ENCODE measurements around the gene WASL. TPM values are rescaled to one million over a fixed set of nuclear protein-coding genes. Genes with fewer than 3 reads are reported as not detected.

Gene WASL
- total RNA-seq, 1 experiment from 2014 or later = 8.5 TPM

DNA sequence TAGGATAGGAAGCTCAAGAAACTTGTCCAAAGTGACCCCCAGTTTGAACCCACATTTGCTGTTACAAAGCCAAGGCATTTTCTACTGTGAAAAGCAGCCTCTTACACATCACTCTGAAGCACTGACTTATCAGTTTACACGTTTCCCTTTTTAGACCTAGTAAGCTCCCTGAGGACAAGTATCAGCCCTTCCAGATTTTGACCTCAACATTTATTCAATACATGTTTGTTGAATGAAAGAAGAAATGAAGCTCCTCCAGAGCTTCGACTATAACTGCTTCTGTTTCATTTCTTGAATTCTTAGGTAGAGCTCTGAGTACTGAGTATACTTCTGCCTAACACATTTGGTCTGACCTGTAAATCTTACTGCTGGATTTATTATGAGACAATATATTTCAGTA, 2.7 kb downstream of the WASL start:
- Histone ChIP-seq H3K9me3 (ENCODE audit: low read length) (no peaks in the 10 kb centered on the region), H3K4me3 (ENCODE audit: low read length) (peak overlapping the region; percentile 98), H3K4me1 (ENCODE audit: insufficient read depth, low read length) (peaks cover 29% of the 10 kb centered on the region), H3K9ac (ENCODE audit: low read length) (0 out of 2 replicates have a peak overlapping the region, but pooled peaks have one; percentile 95), H3K4me2 (ENCODE audit: low read length) (peak overlapping the region; percentile 80), H2AFZ (ENCODE audit: low read length) (no peak overlapping the region), H4K20me1 (ENCODE audit: low read length) (peaks cover 41% of the 10 kb centered on the region), H3F3A (ENCODE audit: low read length, unreplicated experiment) (no peaks in the 10 kb centered on the region), H3K9me2 (replicated peaks; ENCODE audit: low read length) (no peaks in the 10 kb centered on the region), H3K79me2 (ENCODE audit: low read length) (peaks cover 92% of the 10 kb centered on the region), H3K27ac (ENCODE audit: low read length) (no peak overlapping the region), H3K36me3 (ENCODE audit: low read depth, low read length) (no peaks in the 10 kb centered on the region), H3K27me3 (ENCODE audit: low read length) (no peaks in the 10 kb centered on the region)
- DNase-seq (no peak), ATAC-seq (no peak)
- TF ChIP-seq EZH2phosphoT487 (IDR thresholded peaks at IDR 0.05; ENCODE audit: borderline replicate concordance, low read length) = no peak
- TF ChIP-seq, protein P1, sequence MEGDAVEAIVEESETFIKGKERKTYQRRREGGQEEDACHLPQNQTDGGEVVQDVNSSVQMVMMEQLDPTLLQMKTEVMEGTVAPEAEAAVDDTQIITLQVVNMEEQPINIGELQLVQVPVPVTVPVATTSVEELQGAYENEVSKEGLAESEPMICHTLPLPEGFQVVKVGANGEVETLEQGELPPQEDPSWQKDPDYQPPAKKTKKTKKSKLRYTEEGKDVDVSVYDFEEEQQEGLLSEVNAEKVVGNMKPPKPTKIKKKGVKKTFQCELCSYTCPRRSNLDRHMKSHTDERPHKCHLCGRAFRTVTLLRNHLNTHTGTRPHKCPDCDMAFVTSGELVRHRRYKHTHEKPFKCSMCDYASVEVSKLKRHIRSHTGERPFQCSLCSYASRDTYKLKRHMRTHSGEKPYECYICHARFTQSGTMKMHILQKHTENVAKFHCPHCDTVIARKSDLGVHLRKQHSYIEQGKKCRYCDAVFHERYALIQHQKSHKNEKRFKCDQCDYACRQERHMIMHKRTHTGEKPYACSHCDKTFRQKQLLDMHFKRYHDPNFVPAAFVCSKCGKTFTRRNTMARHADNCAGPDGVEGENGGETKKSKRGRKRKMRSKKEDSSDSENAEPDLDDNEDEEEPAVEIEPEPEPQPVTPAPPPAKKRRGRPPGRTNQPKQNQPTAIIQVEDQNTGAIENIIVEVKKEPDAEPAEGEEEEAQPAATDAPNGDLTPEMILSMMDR (conservative IDR thresholded peaks at IDR 0.05; ENCODE audit: low read depth, low read length) = no peak
- TF ChIP-seq EZH2 (IDR thresholded peaks at IDR 0.05; ENCODE audit: low read length, unreplicated experiment) = no peak
- BruUV-seq (replicated peaks) = no TSS peak
- POLR2A ChIA-PET (ENCODE audit: unreplicated experiment) = interaction anchor here (0.5 kb wide), 1 partner anchor 24 kb away, joined by 10 read pairs; no protein-coding TSS in a partner anchor
- CTCF ChIA-PET = interaction anchor here (1.6 kb wide), 1 partner anchor 64 kb away, joined by 8 read pairs; no protein-coding TSS in a partner anchor
- intact Hi-C loops (cut with micrococcal nuclease) = loop anchor here (5.0 kb wide), 2 partner anchors 34 to 36 kb away; no protein-coding TSS in a partner anchor

DNA sequence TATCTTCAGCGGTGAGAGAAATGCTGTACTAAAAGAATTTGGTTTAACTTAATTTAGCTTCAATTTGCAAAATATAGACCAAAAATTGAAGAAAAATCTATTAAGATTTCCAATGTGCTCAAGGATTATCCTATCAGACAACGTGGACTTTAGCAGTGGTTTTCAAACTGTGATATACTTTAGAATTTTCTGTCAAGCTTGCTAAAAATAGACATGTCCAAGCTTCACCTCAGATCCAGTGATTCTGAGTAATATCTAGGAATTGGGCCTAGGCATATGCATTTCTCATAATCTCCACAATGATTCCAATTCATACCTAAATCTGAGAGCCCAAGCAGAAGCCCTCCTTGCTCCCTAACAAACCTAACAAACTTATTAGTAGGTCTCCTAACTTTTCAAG, 3.4 kb downstream of the WASL start:
- Histone ChIP-seq H3K9ac (ENCODE audit: low read length) (no peak overlapping the region), H3K9me3 (ENCODE audit: low read length) (no peaks in the 10 kb centered on the region), H3K27me3 (ENCODE audit: low read length) (no peaks in the 10 kb centered on the region), H3K9me2 (replicated peaks; ENCODE audit: low read length) (no peaks in the 10 kb centered on the region), H3K4me2 (ENCODE audit: low read length) (peak overlapping the region; percentile 80), H2AFZ (ENCODE audit: low read length) (no peak overlapping the region), H3K27ac (ENCODE audit: low read length) (no peak overlapping the region), H3K4me1 (ENCODE audit: insufficient read depth, low read length) (peaks cover 26% of the 10 kb centered on the region), H4K20me1 (ENCODE audit: low read length) (peaks cover 41% of the 10 kb centered on the region), H3K36me3 (ENCODE audit: low read depth, low read length) (no peaks in the 10 kb centered on the region), H3K4me3 (ENCODE audit: low read length) (peak overlapping the region; percentile 98; the same call in 1 of the 2 replicates), H3K79me2 (ENCODE audit: low read length) (peaks cover 92% of the 10 kb centered on the region), H3F3A (ENCODE audit: low read length, unreplicated experiment) (no peaks in the 10 kb centered on the region)
- intact Hi-C loops (cut with micrococcal nuclease) = loop anchor here (5.0 kb wide), 2 partner anchors 33 to 37 kb away; no protein-coding TSS in a partner anchor
- DNase-seq = no peak
- BruUV-seq (replicated peaks) = no TSS peak
- ChIA-PET CTCF (interaction anchor here (1.6 kb wide), 1 partner anchor 63 kb away, joined by 8 read pairs; no protein-coding TSS in a partner anchor), POLR2A (ENCODE audit: unreplicated experiment) (no interaction called here)
- TF ChIP-seq EZH2phosphoT487 (IDR thresholded peaks at IDR 0.05; ENCODE audit: borderline replicate concordance, low read length) = no peak
- TF ChIP-seq, protein P1 (conservative IDR thresholded peaks at IDR 0.05; ENCODE audit: low read depth, low read length) = no peak
- no peak for TF ChIP-seq EZH2 (IDR thresholded peaks at IDR 0.05; ENCODE audit: low read length, unreplicated experiment)
- no peak for ATAC-seq

DNA sequence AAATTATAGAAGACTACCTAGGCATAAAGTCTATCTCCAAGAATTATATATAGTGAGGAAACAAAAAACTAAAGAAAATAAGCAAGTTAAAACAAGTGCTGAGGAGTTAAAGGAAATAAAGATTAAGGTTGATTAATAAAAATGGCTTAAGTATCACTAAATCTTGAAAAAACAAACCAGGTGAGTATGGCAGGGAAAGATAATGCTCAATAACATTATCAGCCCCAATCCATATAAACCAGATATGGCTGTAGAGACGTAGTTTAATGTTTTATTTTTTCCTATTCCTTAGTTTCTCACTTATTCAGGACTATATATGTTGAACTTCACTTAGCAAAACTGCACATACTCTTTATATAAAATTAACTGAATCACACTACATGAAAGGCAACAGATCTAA, 4.4 kb downstream of the WASL start:
- peaks cover 92% of the 10 kb centered on the region for H3K79me2 ChIP-seq (ENCODE audit: low read length)
- H3K27ac ChIP-seq (ENCODE audit: low read length) = no peak overlapping the region
- H3F3A ChIP-seq (ENCODE audit: low read length, unreplicated experiment) = no peaks in the 10 kb centered on the region
- no peaks in the 10 kb centered on the region for H3K9me3 ChIP-seq (ENCODE audit: low read length)
- DNase-seq (no peak), ATAC-seq (no peak)
- no peak overlapping the region for H2AFZ ChIP-seq (ENCODE audit: low read length)
- H3K36me3 ChIP-seq (ENCODE audit: low read depth, low read length) = no peaks in the 10 kb centered on the region
- H4K20me1 ChIP-seq (ENCODE audit: low read length) = peaks cover 41% of the 10 kb centered on the region
- no peak overlapping the region for H3K9ac ChIP-seq (ENCODE audit: low read length)
- CTCF ChIA-PET = no interaction called here
- H3K4me3 ChIP-seq (ENCODE audit: low read length) = no peak overlapping the region
- no TSS peak for BruUV-seq (replicated peaks)
- H3K4me1 ChIP-seq (ENCODE audit: insufficient read depth, low read length) = peaks cover 22% of the 10 kb centered on the region
- POLR2A ChIA-PET (ENCODE audit: unreplicated experiment) = no interaction called here
- no peaks in the 10 kb centered on the region for H3K27me3 ChIP-seq (ENCODE audit: low read length)
- no peaks in the 10 kb centered on the region for H3K9me2 ChIP-seq (replicated peaks; ENCODE audit: low read length)
- TF ChIP-seq EZH2 (IDR thresholded peaks at IDR 0.05; ENCODE audit: low read length, unreplicated experiment) = no peak
- TF ChIP-seq, protein P1 (conservative IDR thresholded peaks at IDR 0.05; ENCODE audit: low read depth, low read length) = no peak
- TF ChIP-seq EZH2phosphoT487 (IDR thresholded peaks at IDR 0.05; ENCODE audit: borderline replicate concordance, low read length) = no peak
- intact Hi-C loops (cut with micrococcal nuclease) = no loop called here
- H3K4me2 ChIP-seq (ENCODE audit: low read length) = peak overlapping the region; percentile 80; the same call in 1 of the 2 replicates
